ENCODE results near the gene GPATCH8.

GPATCH8 gene

DNA sequence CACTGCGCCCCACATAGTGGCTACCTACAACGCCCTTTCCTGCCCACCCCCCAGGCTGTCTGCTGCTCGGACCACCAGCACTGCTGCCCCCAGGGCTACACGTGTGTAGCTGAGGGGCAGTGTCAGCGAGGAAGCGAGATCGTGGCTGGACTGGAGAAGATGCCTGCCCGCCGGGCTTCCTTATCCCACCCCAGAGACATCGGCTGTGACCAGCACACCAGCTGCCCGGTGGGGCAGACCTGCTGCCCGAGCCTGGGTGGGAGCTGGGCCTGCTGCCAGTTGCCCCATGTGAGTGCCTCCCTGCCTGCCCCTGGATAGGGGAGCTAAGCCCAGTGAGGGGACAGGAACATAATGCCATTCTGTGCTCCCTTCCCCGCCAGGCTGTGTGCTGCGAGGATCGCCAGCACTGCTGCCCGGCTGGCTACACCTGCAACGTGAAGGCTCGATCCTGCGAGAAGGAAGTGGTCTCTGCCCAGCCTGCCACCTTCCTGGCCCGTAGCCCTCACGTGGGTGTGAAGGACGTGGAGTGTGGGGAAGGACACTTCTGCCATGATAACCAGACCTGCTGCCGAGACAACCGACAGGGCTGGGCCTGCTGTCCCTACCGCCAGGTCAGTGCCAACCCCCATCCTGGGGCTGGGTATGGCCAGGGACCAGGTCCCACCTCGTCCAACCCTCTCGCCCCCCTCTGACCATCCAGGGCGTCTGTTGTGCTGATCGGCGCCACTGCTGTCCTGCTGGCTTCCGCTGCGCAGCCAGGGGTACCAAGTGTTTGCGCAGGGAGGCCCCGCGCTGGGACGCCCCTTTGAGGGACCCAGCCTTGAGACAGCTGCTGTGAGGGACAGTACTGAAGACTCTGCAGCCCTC is 151.0 kb downstream of the GPATCH8 start:
- DNase-seq: no peak

- no peak for DNase-seq
Measured at GRCh38 chr17:44351464-44351863, 151.7 kb downstream of the GPATCH8 start.

GRCh38 chr17:44350733-44351226 is 152.4 kb downstream of the GPATCH8 start:
- DNase-seq: peak; percentile 97

DNA sequence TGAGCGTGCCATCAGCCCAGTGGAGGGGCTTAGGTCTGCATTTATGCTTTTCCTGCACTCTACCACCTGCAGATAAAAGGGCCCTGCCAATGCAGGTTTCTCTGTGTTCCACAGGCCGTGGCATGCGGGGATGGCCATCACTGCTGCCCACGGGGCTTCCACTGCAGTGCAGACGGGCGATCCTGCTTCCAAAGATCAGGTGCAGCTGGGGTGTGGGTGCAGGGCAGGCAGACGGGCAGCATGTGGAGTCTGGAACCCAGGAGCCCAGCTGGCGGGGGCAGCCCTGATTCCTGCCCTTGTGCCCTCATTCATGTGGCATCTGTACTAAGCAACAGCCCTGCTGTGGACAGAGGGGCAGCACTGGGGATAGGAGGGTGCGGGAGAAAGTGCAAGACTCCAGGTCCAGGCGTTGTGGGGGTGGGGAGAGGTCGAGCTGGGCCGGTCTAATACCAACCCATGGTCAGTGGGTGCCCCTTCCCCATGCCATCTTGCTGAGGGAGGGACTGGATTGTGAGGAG is 153.6 kb downstream of the GPATCH8 start:
- DNase-seq: no peak

DNA sequence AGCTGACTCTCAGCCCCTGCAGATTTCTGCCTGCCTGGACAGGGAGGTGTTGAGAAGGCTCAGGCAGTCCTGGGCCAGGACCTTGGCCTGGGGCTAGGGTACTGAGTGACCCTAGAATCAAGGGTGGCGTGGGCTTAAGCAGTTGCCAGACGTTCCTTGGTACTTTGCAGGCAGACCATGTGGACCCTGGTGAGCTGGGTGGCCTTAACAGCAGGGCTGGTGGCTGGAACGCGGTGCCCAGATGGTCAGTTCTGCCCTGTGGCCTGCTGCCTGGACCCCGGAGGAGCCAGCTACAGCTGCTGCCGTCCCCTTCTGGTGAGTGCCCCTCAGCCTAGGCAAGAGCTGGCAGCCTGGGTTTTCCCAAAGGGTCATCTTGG is 154.2 kb downstream of the GPATCH8 start:
- DNase-seq: no peak

- no peak for DNase-seq
Measured at GRCh38 chr17:44348234-44348987, 154.8 kb downstream of the GPATCH8 start.
